ENCODE results near the gene TULP1.

DNA sequence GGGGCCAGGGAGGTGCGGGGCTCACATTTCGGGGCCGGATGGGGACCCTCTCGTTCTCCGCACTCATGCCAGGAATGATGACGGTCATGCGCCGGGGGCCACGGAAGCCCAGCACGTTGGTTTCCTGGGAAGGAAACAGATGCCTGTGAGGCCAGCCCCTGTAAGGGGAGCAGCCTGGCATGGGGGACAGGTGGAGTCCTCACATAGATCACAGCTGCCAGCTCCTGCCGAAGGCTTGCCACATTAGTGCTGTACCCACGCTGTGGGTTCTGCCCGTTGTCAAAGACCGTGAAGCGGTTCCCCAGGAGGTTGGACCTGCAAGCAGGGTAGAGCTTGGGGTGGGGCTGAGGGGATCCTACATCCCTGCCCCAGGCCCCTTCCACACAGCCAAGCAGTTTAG lies 9.2 kb downstream of the TULP1 start:
- TF ChIP-seq, protein P1, sequence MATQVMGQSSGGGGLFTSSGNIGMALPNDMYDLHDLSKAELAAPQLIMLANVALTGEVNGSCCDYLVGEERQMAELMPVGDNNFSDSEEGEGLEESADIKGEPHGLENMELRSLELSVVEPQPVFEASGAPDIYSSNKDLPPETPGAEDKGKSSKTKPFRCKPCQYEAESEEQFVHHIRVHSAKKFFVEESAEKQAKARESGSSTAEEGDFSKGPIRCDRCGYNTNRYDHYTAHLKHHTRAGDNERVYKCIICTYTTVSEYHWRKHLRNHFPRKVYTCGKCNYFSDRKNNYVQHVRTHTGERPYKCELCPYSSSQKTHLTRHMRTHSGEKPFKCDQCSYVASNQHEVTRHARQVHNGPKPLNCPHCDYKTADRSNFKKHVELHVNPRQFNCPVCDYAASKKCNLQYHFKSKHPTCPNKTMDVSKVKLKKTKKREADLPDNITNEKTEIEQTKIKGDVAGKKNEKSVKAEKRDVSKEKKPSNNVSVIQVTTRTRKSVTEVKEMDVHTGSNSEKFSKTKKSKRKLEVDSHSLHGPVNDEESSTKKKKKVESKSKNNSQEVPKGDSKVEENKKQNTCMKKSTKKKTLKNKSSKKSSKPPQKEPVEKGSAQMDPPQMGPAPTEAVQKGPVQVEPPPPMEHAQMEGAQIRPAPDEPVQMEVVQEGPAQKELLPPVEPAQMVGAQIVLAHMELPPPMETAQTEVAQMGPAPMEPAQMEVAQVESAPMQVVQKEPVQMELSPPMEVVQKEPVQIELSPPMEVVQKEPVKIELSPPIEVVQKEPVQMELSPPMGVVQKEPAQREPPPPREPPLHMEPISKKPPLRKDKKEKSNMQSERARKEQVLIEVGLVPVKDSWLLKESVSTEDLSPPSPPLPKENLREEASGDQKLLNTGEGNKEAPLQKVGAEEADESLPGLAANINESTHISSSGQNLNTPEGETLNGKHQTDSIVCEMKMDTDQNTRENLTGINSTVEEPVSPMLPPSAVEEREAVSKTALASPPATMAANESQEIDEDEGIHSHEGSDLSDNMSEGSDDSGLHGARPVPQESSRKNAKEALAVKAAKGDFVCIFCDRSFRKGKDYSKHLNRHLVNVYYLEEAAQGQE (IDR thresholded peaks at IDR 0.05; ENCODE audit: low read depth), result no peak
- TF ChIP-seq EGR1 (IDR thresholded peaks at IDR 0.05) (no peak), CREB1 (IDR thresholded peaks at IDR 0.05; ENCODE audit: low read depth) (no peak), TCF12 (IDR thresholded peaks at IDR 0.05; ENCODE audit: low read depth) (no peak), EP300 (IDR thresholded peaks at IDR 0.05; ENCODE audit: borderline replicate concordance) (no peak), RAD21 (IDR thresholded peaks at IDR 0.05; ENCODE audit: low read depth) (no peak), FOXM1 (IDR thresholded peaks at IDR 0.05; ENCODE audit: borderline replicate concordance, low read depth) (no peak), TEAD4 (IDR thresholded peaks at IDR 0.05) (no peak), CEBPB (IDR thresholded peaks at IDR 0.05) (no peak)
- TF ChIP-seq, protein P2, sequence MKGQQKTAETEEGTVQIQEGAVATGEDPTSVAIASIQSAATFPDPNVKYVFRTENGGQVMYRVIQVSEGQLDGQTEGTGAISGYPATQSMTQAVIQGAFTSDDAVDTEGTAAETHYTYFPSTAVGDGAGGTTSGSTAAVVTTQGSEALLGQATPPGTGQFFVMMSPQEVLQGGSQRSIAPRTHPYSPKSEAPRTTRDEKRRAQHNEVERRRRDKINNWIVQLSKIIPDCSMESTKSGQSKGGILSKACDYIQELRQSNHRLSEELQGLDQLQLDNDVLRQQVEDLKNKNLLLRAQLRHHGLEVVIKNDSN (IDR thresholded peaks at IDR 0.05), result no peak

Measured in Ishikawa (cell line).